K562 (cell line): ENCODE results near the gene FHIT. TPM values are rescaled to one million over a fixed set of nuclear protein-coding genes. Genes with fewer than 3 reads are reported as not detected.

Source experiments
- ATAC-seq: fragments of 200-7000 bp; cut with Tn5 transposase; 3 replicates; pipeline ENCODE4 v1.9.1; 2020; ENCODE audit warnings: moderate library complexity
- BruUV-seq: library from RNA; stranded (reverse); fragments of 400-500 nt; replicated peaks from 2 replicates; lab custom pipeline; 2021; lab: Mats Ljungman, UMichigan
- CTCF ChIA-PET: fragments of 300-600 bp; formaldehyde crosslinking; extraction: SDS; loops from one replicate; lab custom pipeline; 2021; ENCODE audit warnings: low intra/inter-chr PET ratio; lab: Yijun Ruan, JAX
- POLR2A ChIA-PET: fragments of 300-600, 350-650 bp; sonication (Branson Sonifier 250); formaldehyde crosslinking; extraction: SDS; loops from one replicate; lab custom pipeline; 2021; ENCODE audit warnings: antibody characterized with exemption, inconsistent platforms; lab: Yijun Ruan, JAX
- DNase-seq, 4 experiments: peaks; one replicate each; pipeline versions ENCODE4 v3.0.0 to v3.0.0-alpha.2; 2011 to 2018; ENCODE audit warnings: low spot score in 3 of 4, mixed read lengths in 3 of 4; ENCODE audit errors: extremely low read depth in 1 of 4
- FAIRE-seq: peaks from 2 replicates; lab custom pipeline; 2011; peaks lifted over from hg19 to GRCh38; lab: Jason Lieb, UNC
- H2AFZ ChIP-seq: 2 replicates; pipeline ENCODE4 v1.6.0; 2011; ENCODE audit warnings: low read depth, low read length, control low read depth, inconsistent platforms
- H3K27ac ChIP-seq: fragments of 200-600 bp; 3 replicates; pipeline ENCODE4 v1.8.0; 2011; ENCODE audit warnings: low read depth, mild to moderate bottlenecking, control low read depth, inconsistent platforms, low read length, moderate library complexity, mixed read lengths; ENCODE audit errors: extremely low read depth
- H3K27me3 ChIP-seq, 2 experiments: fragments of 300-600 bp in 1 of 2; 2 replicates in 1 of 2; 3 replicates in 1 of 2; pipeline versions ENCODE4 v1.6.0 to v1.8.0; 2011; ENCODE audit warnings: inconsistent platforms in 2 of 2, low read length in 2 of 2, mild to moderate bottlenecking in 1 of 2, mixed read lengths in 1 of 2, moderate library complexity in 1 of 2; ENCODE audit not compliant: control insufficient read depth in 2 of 2, insufficient read depth in 2 of 2
- H3K36me3 ChIP-seq: fragments of 300-600 bp; 3 replicates; pipeline ENCODE4 v1.8.0; 2011; ENCODE audit warnings: mild to moderate bottlenecking, low read length, inconsistent platforms; ENCODE audit not compliant: control insufficient read depth, insufficient read depth
- H3K4me1 ChIP-seq, 2 experiments: fragments of 200-600 bp in 1 of 2; replicated peaks in 1 of 2; 2 replicates in 1 of 2; 3 replicates in 1 of 2; pipeline versions ENCODE4 v1.5.1 to v1.8.0; 2011; ENCODE audit warnings: inconsistent platforms in 2 of 2, low read length in 2 of 2, mild to moderate bottlenecking in 1 of 2, mixed read lengths in 1 of 2, moderate library complexity in 1 of 2; ENCODE audit not compliant: control insufficient read depth in 2 of 2, insufficient read depth in 2 of 2
- H3K4me2 ChIP-seq: 2 replicates; pipeline ENCODE4 v1.6.1; 2011; ENCODE audit warnings: low read length, control low read depth, inconsistent platforms, mixed read lengths; ENCODE audit not compliant: insufficient read depth
- H3K4me3 ChIP-seq: fragments of 200-600 bp; sonication (generic), shearing (Covaris generic); 2 replicates; pipeline ENCODE4 v1.5.1; 2016; ENCODE audit warnings: control low read depth, inconsistent platforms
- H3K79me2 ChIP-seq: fragments of 200-600 bp; 3 replicates; pipeline ENCODE4 v1.8.0; 2011; ENCODE audit warnings: low read length, inconsistent platforms; ENCODE audit not compliant: control insufficient read depth, insufficient read depth
- H3K9ac ChIP-seq, 2 experiments: 2 replicates each; pipeline versions ENCODE4 v1.6.0 to v1.6.1; 2011; ENCODE audit warnings: low read depth in 2 of 2, low read length in 2 of 2, control low read depth in 1 of 2, inconsistent platforms in 1 of 2, mild to moderate bottlenecking in 1 of 2, mixed read lengths in 1 of 2; ENCODE audit not compliant: insufficient read depth in 1 of 2
- H3K9me1 ChIP-seq: one replicate; pipeline ENCODE4 v1.6.0; 2011; ENCODE audit warnings: inconsistent platforms, mild to moderate bottlenecking, low read length, moderate library complexity; ENCODE audit not compliant: control insufficient read depth, insufficient read depth
- H3K9me3 ChIP-seq: replicated peaks from 2 replicates; pipeline ENCODE4 v1.5.1; 2011; ENCODE audit warnings: low read depth, low read length, inconsistent platforms; ENCODE audit not compliant: control insufficient read depth, insufficient read depth
- H4K20me1 ChIP-seq: replicated peaks from 2 replicates; pipeline ENCODE4 v1.6.1; 2011; ENCODE audit warnings: low read length, inconsistent platforms, mixed read lengths; ENCODE audit not compliant: control insufficient read depth, insufficient read depth
- ARHGAP35 ChIP-seq: fragments of 450-650 bp; IDR thresholded peaks from 2 replicates; pipeline ENCODE4 v1.6.1; 2018; ENCODE audit not compliant: partially characterized antibody
- C11orf30 ChIP-seq: fragments of 450-650 bp; IDR thresholded peaks from 2 replicates; pipeline ENCODE4 v1.6.1; 2016; ENCODE audit warnings: low read depth, mild to moderate bottlenecking
- CTCFL ChIP-seq: IDR thresholded peaks from 2 replicates; pipeline ENCODE4 v1.6.1; 2011; ENCODE audit warnings: borderline replicate concordance, low read depth, mild to moderate bottlenecking, moderate library complexity, low read length; ENCODE audit not compliant: insufficient read depth, poor library complexity, severe bottlenecking
- DACH1 ChIP-seq: fragments of 450-650 bp; IDR thresholded peaks from 2 replicates; pipeline ENCODE4 v1.6.1; 2018; ENCODE audit not compliant: partially characterized antibody
- EWSR1 ChIP-seq: fragments of 450-650 bp; IDR thresholded peaks from 2 replicates; pipeline ENCODE4 v1.6.1; 2018; ENCODE audit warnings: borderline replicate concordance, mild to moderate bottlenecking, low read depth, moderate library complexity; ENCODE audit not compliant: partially characterized antibody
- EZH2 ChIP-seq: IDR thresholded peaks from 2 replicates; pipeline ENCODE4 v1.6.1; 2012; ENCODE audit warnings: low read depth, mild to moderate bottlenecking, inconsistent platforms, low read length, borderline replicate concordance
- NCOA2 ChIP-seq, 2 experiments: fragments of 450-650 bp; IDR thresholded peaks; 2 replicates each; pipeline ENCODE4 v1.6.1; 2018; ENCODE audit warnings: mild to moderate bottlenecking in 2 of 2, moderate library complexity in 1 of 2; ENCODE audit not compliant: partially characterized antibody in 2 of 2
- STAT5A ChIP-seq: IDR thresholded peaks from 2 replicates; pipeline ENCODE4 v1.6.1; 2012; ENCODE audit warnings: low read length, inconsistent platforms, borderline replicate concordance
- TAL1 ChIP-seq: fragments of 450-650 bp; IDR thresholded peaks from 2 replicates; pipeline ENCODE4 v1.6.1; 2016; ENCODE audit warnings: mild to moderate bottlenecking
- TARDBP ChIP-seq: fragments of 450-650 bp; IDR thresholded peaks from 2 replicates; pipeline ENCODE4 v1.6.1; 2016
- ZFP1 ChIP-seq: fragments of 450-650 bp; formaldehyde crosslinking; IDR thresholded peaks from 2 replicates; pipeline ENCODE4 v1.4.0; 2020; ENCODE audit warnings: mild to moderate bottlenecking, mixed read lengths
- WGBS: fragments of 100-300 bp; shearing (Covaris generic); methylation state at CpG from one replicate; pipeline ENCODE4 v1.1.6; 2016; ENCODE audit warnings: low coverage, mixed read lengths; ENCODE audit not compliant: insufficient coverage; ENCODE audit errors: missing lambda C conversion rate; 5-methylcytosine and 5-hydroxymethylcytosine counted together
- in situ Hi-C: fragments of 300-500 bp; cut with MboI; formaldehyde crosslinking; loops from 4 replicates; pipeline ENCODE4 v1.15.0; 2018; ENCODE audit warnings: inconsistent platforms, mixed read lengths
- intact Hi-C: fragments of 100-400 bp; cut with micrococcal nuclease; formaldehyde crosslinking; loops from 2 replicates; pipeline ENCODE4 v1.14.2; 2022
- polyA plus RNA-seq, 8 experiments: library from polyadenylated mRNA; depleted of rRNA in 4 of 8; stranded (reverse) in 5 of 8; unstranded in 3 of 8; fragments of >200 nt; fragmentation: Nextera tagmentation in 2 of 8; fragmentation: Illumina TruSeq in 1 of 8; extraction: Ambion mirVana in 2 of 8; extraction: Trizol in 1 of 8; gene quantifications; 2 replicates each; pipeline versions ENCODE4 v1.2.1 to v1.2.3, GENCODE V29; 2011 to 2014; ENCODE audit warnings: inconsistent platforms in 1 of 8, missing spikeins in 1 of 8
- total RNA-seq, 7 experiments: library from RNA; depleted of rRNA in 6 of 7; stranded (reverse); fragments of >200 nt in 6 of 7; fragmentation: Illumina TruSeq in 2 of 7; extraction: Trizol in 2 of 7; gene quantifications; 2 replicates each; pipeline versions ENCODE4 v1.2.1 to v1.2.3, GENCODE V29; 2011 to 2021; ENCODE audit warnings: low replicate concordance in 1 of 7
- TF ChIP-seq, protein P1 (sequence below): fragments of 250-450 bp; sonication (Bioruptor Pico); IDR thresholded peaks from 2 replicates; pipeline ENCODE4 v1.4.0; 2020
- TF ChIP-seq, protein P2 (sequence below): IDR thresholded peaks from 2 replicates; pipeline ENCODE4 v1.6.1; 2011; ENCODE audit not compliant: insufficient read length; ENCODE audit errors: extremely low read depth
- TF ChIP-seq, protein P3 (sequence below): fragments of 250-450 bp; sonication (Bioruptor Pico); IDR thresholded peaks from 2 replicates; pipeline ENCODE4 v1.5.1; 2021; ENCODE audit warnings: mild to moderate bottlenecking

FHIT gene
- total and polyA plus RNA-seq, 9 of the 15 experiments (the other 6 are each of a cell fraction or from before 2014, with no cell fraction given): 1.7 to 9.1 (median 4.3) TPM

- H3K4me1 ChIP-seq: no peaks in the 10 kb centered on the region
- H3K4me2 ChIP-seq: no peak overlapping the region
- DNase-seq: no peak
- ATAC-seq: no peak
- BruUV-seq: no TSS peak
- H3K27ac ChIP-seq: no peak overlapping the region
- no peaks in the 10 kb centered on the region for H3K9me1 ChIP-seq
- intact Hi-C loops (no loop called here), in situ Hi-C loops (no loop called here)
- no peak overlapping the region for H2AFZ ChIP-seq
- no peaks in the 10 kb centered on the region for H3K9me3 ChIP-seq
- no peaks in the 10 kb centered on the region for H4K20me1 ChIP-seq
- no peaks in the 10 kb centered on the region for H3K36me3 ChIP-seq
- no peaks in the 10 kb centered on the region for H3K27me3 ChIP-seq
- WGBS: 0% methylated on average over 2 of the region's 5 CpGs
- CTCF ChIA-PET: no interaction called here
- POLR2A ChIA-PET: no interaction called here
- FAIRE-seq: no peak
- no peak overlapping the region for H3K9ac ChIP-seq
- H3K79me2 ChIP-seq: no peaks in the 10 kb centered on the region
- no peak overlapping the region for H3K4me3 ChIP-seq
- TF ChIP-seq DACH1 (no peak), TAL1 (no peak), ARHGAP35 (no peak), NCOA2 (IDR thresholded peaks at IDR 0.05; ENCODE audit: partially characterized antibody in 2 of 2) (no peak), EWSR1 (no peak), TARDBP (no peak), C11orf30 (no peak), CTCFL (no peak), EZH2 (no peak), ZFP1 (CRISPR knock-in tag) (no peak), STAT5A (no peak)
- TF ChIP-seq, protein P1, sequence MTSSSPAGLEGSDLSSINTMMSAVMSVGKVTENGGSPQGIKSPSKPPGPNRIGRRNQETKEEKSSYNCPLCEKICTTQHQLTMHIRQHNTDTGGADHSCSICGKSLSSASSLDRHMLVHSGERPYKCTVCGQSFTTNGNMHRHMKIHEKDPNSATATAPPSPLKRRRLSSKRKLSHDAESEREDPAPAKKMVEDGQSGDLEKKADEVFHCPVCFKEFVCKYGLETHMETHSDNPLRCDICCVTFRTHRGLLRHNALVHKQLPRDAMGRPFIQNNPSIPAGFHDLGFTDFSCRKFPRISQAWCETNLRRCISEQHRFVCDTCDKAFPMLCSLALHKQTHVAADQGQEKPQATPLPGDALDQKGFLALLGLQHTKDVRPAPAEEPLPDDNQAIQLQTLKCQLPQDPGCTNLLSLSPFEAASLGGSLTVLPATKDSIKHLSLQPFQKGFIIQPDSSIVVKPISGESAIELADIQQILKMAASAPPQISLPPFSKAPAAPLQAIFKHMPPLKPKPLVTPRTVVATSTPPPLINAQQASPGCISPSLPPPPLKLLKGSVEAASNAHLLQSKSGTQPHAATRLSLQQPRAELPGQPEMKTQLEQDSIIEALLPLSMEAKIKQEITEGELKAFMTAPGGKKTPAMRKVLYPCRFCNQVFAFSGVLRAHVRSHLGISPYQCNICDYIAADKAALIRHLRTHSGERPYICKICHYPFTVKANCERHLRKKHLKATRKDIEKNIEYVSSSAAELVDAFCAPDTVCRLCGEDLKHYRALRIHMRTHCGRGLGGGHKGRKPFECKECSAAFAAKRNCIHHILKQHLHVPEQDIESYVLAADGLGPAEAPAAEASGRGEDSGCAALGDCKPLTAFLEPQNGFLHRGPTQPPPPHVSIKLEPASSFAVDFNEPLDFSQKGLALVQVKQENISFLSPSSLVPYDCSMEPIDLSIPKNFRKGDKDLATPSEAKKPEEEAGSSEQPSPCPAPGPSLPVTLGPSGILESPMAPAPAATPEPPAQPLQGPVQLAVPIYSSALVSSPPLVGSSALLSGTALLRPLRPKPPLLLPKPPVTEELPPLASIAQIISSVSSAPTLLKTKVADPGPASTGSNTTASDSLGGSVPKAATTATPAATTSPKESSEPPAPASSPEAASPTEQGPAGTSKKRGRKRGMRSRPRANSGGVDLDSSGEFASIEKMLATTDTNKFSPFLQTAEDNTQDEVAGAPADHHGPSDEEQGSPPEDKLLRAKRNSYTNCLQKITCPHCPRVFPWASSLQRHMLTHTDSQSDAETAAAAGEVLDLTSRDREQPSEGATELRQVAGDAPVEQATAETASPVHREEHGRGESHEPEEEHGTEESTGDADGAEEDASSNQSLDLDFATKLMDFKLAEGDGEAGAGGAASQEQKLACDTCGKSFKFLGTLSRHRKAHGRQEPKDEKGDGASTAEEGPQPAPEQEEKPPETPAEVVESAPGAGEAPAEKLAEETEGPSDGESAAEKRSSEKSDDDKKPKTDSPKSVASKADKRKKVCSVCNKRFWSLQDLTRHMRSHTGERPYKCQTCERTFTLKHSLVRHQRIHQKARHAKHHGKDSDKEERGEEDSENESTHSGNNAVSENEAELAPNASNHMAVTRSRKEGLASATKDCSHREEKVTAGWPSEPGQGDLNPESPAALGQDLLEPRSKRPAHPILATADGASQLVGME (CRISPR knock-in tag): no peak
- TF ChIP-seq, protein P2, sequence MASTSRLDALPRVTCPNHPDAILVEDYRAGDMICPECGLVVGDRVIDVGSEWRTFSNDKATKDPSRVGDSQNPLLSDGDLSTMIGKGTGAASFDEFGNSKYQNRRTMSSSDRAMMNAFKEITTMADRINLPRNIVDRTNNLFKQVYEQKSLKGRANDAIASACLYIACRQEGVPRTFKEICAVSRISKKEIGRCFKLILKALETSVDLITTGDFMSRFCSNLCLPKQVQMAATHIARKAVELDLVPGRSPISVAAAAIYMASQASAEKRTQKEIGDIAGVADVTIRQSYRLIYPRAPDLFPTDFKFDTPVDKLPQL: no peak
- TF ChIP-seq, protein P3, sequence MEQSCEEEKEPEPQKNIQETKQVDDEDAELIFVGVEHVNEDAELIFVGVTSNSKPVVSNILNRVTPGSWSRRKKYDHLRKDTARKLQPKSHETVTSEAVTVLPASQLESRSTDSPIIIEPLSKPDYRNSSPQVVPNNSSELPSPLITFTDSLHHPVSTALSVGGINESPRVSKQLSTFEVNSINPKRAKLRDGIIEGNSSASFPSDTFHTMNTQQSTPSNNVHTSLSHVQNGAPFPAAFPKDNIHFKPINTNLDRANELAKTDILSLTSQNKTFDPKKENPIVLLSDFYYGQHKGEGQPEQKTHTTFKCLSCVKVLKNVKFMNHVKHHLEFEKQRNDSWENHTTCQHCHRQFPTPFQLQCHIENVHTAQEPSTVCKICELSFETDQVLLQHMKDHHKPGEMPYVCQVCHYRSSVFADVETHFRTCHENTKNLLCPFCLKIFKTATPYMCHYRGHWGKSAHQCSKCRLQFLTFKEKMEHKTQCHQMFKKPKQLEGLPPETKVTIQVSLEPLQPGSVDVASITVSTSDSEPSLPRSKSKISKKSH (CRISPR knock-in tag): no peak
Observed at GRCh38 chr3:59797533-59797932, 1453.7 kb downstream of the FHIT start.
